Activated CD8-positive, alpha-beta memory T cell treated with anti-CD3 and anti-CD28 coated beads, Interleukin-2, amount 50 U/mL, for 24 hours (primary cell): ENCODE data around the gene CAV1.

Experiments used
- DNase-seq: peaks from one replicate; pipeline ENCODE4 v3.0.0-alpha.2; 2020; ENCODE audit errors: extremely low read depth

CAV1 gene

DNA sequence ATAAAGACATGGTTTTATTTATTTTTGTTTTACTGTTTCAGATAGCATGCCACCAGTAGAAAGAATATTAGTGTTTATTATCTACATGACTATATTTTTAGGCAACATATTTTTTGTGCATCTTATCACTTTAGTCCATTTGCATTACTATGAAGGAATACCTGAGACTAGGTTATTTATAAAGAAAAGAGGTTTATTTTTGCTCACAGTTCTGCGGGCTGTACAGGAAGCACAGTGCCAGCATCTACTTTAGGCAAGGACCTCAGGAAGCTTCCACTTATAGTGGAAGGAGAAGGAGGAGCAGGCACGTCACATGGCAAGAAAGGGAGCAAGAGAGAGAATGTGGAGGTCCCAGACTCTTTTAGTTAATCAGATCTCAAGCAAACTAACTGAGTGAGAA is 19.6 kb upstream of the CAV1 start:
- no peak for DNase-seq

DNA sequence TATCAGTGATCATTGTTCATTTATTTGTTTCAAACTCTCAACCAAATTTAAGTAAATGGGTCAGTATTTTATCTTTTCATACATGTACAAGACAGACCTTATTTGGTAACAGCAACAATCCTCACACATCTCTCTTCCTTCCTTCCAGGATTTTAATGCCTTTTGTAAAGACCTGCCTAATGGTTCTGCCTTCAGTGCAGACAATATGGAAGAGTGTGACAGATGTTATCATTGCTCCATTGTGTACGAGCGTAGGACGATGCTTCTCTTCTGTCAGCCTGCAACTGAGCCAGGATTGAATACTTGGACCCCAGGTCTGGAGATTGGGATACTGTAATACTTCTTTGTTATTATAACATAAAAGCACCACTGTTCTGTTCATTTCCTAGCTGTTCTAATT is 19.0 kb upstream of the CAV1 start:
- DNase-seq, result no peak

DNA sequence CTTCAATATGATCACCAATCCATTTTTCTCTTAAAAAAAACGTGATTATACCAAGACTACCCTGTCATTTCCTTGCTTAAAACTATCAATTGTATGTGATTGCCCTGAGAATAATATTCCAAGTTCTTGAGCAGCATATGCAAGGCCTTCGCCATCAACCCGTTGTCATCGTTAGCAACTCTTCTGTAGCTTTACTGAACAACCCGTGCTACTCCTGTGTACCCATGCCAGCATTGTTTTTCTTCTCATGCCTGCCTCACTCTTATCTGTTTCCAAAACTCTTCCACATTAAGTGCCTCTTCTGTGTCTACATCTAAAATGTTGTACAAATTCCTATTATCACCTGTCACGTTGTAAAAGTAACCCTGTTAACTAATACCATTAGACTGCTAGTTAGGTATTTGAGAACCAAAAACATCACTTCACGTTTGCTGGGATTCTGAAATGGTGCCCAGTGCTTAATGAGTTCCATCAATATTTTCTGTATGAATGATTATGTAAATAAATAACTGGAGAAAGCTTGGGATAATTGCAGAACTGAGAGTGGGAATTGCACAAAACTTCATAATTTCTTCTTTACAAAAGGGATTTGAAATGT is 14.8 kb upstream of the CAV1 start:
- DNase-seq, result no peak

DNA sequence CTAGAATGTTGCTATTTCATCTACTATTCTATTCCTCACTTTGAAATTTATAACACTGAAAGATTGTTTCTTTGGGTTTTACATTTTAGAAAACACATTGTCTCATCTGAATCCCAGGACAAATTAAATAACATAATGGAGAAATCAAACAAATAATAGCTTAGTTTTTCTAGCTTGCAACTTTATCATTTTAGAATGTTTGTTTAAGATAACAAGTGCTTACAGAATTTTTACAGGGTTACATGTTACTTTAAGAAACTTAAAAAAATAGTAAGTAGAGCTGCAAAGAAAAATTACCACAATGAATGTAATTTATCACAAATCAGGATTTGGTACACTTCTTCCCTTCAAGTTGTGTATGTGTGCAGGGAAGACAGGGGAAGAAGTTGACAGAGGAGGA is 14.0 kb upstream of the CAV1 start:
- DNase-seq, result no peak

DNA sequence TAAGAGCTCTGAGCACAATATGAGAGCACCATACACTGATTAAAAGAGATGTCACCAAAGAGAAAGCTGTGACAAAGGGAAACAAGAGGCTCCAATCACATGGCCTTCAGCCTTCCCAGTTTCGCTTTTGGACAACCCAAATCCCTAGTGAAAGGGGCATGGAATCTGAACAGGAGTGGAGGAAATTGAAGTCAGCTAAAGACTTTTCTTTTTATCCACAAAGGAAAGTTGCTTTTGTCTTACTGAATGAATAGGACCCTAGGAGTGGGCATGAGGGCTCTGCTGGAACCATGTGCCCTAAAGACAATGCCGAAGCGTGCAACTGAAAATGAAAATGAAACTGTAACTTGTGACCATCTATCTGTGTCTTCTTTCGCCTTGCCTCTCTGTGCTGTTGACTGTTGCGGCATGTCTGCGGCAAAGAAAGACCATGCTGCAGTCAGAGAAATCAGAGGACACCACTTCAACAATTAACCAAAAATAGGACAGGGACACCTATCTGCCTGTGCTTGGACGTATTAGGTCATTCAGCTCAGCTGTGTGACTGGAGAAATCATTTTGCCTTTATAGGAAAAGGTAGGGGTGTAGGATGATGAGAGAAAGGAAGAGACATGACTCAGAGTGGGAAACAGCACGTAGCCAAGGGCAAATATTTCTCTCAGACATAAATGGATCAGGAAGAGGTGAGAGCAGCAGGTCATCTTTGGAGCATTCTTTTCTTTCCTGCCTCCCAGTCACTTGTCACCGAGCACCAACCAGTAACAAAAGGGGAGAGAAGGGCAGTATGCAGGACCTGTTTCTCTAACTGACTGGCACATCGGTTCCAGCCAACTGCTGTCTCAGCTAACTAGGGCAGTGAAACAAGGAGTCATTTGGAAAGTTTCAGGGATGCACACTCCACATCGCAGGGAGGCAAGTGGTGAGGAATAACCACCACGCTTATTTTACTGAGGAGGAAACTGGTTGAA is 13.0 kb upstream of the CAV1 start:
- no peak for DNase-seq

DNA sequence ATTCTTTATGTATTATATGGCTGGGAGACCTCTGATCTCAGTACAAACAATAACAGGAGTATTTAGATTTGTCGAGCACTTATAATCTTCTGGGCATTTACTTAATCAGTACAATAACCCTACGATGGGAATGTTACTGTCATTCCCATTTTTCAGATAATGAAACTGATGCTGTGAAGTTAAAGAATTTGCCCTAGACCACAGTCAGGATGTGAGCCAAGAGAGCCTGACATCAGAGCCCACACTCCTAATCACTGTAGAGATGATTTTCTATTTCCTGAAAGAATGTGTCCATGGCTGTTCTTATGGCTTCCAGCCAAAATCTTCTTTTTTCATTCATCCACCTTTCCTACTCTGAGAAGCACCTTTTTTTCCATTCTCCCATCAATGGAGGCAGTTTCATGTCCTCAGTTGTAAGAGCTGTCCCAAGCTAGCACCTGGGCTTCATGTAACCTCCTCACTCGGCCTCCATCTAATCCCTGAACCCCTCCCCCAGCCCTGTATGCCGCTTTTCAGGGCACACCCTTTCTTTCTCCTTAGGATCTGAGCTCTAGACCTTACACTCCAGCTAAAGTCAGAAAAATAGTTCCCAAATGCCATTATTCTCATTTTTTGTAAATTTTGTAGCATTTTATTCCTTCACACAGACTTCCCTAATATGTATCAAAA is 12.2 kb upstream of the CAV1 start:
- no peak for DNase-seq

DNA sequence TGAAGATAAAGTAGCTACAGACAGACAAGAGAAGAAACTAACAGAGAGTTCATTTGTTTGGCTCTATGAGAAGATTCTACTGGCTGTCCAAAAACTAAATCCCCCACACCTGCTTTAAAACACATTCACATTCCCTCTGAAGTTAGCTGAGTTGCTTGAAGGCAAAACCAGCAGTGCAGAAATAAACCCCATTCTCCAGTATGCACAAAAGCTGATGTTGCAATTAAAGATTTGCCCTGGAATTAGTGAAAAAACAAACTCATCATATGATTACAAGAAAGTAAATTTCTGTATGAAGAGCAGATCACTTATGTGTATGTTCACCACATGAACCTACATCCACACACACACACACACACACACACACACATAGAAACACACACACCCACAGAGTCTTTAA is 9.3 kb upstream of the CAV1 start:
- no peak for DNase-seq

DNA sequence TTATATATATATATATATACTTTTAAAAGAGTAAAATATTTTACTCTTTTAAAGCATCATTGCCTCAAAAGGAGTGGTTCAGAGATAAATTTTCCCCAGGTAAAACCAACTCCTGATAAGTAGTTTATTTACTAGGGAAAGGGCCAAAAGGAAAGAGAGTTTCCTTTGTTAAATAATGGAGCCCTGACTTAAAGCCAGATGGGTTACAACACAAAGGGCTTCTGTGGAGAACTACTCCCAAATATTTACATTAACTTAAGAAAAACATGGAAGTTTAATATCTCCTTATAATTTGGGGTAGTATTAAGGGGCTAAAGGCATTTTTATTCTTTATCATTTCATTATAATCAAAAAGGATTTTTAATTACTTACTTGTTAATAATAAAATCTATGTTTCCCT is 8.5 kb upstream of the CAV1 start:
- DNase-seq, result no peak

DNA sequence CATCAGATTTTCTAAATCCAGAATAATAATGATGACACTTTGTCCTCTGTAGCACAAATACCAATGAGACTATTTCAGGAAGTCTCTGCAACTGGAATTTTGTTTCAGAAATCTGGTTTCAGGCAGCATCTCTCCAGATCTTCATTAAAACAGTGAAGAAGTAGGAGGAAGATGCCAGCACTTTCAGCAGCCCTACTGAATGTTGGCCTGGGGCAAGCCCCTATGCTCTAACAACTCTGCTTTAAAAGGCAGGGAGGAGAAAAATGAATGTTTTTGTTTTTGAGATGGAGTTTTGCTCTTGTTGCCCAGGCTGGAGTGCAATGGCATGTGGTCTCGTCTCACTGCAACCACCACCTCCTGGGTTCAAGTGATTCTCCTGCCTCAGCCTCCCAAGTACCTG is 7.2 kb upstream of the CAV1 start:
- DNase-seq, result no peak

DNA sequence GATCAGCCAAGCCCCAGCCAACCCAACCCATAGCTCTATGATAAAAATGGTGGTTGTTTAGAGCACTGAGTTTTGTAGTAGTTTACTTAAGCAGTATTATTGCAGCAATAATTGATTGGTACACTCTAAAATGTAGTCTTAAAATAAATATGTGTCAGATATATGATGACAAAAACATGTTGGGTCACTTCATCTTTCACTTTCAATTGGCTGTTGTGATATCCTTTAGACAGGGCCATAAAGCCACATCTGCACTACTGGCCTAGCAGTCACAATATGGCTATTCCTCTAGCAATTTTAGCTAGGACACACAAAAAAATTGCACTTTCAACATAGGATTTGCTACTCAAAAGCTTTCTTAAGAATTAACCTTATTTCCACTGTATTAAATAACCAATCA is 5.9 kb upstream of the CAV1 start:
- DNase-seq, result no peak

DNA sequence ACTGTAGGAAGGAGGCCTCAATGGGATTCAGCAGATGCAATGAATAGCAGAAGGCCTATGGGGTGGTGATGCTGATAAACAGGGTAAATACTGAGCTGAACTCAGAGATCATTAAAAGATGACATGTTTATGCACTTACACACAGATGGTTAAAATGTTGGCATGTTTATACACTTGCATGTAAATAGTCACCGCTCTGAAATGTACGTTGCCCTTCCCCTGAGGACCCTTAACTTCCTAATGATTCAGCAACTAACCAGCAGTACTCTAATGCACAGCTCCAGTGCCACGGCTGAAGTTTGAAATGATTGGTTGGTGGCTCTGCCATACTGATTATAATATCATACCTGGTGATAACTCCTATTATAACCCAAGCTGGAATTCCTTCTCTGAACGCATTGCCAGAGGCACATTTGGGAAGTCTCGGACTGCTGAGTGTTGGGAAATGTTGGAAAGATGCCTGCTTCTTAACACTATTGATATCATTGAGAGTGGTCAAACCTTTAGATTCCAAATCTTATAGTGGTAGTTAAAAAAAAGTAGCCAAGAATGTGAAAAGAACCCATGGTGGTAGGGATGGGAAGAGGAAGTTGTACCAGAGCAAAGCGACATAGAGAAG is 3.7 kb upstream of the CAV1 start:
- DNase-seq, result no peak

DNA sequence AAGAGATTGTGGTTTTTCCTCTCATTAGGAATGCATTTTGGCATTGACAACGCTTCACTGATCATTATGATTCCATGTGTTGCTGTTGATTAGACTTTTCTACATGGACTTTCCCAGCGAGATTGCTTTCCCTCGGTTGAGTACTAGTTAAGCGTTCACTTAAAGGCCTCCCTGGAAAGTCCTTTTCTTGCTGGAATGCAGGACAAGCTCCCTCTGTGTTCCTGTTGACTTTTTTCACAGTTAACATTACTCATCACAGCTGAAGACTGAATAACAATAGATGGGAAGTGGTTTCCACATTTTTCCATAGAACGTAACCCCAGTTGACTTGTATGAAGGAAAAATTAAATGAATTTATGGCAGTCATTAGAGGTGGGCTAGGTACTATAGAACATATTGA is 2.6 kb upstream of the CAV1 start:
- no peak for DNase-seq

DNA sequence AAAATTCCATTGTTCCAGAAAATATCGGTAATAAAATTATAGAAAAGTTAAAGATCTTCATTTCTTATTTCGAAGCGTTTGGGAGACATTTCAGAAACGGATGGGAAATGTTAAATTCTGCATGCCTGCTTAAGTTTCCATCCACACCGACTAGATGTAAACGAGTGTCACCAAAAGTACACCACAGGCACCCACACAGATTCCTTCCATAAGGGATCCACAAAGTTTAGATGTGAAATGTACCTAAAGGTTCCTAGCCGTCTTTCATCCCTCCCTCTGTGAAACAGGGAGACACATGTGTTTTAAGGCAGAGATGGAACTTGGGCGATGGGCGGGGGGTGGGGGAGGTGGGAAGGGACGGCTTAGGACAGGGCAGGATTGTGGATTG is 621 bp upstream of the CAV1 start:
- no peak for DNase-seq

DNA sequence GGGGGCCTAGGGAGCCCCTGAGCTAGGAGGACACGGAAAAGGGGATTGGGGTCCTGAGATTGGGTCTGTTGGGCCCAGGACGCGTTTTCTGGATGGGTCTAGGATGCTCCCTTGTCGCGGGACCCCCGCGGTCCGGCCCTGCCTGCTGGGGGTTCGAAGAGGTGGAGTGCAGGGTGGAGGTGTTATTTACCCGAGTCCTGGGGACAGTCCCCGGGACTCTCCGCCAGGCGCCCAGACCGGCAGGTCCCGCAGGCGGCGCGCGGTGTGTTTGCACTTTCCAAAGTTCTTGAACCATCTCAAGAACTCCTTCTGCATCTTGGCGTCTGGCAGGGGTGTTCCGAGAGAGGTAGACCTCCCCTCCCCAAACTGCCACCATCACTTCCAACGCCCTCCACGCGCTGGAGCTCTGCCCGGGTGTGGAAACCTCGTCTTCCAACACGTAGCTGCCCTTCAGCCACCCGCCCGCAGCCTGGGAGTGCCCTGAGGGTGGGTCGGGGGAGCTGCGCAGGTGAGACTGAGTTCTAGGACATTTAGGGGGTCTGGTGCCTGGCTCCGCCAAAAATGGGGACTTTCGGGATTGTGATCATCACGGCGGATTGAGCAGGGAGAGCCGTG is 569 bp downstream of the CAV1 start:
- DNase-seq, result no peak

DNA sequence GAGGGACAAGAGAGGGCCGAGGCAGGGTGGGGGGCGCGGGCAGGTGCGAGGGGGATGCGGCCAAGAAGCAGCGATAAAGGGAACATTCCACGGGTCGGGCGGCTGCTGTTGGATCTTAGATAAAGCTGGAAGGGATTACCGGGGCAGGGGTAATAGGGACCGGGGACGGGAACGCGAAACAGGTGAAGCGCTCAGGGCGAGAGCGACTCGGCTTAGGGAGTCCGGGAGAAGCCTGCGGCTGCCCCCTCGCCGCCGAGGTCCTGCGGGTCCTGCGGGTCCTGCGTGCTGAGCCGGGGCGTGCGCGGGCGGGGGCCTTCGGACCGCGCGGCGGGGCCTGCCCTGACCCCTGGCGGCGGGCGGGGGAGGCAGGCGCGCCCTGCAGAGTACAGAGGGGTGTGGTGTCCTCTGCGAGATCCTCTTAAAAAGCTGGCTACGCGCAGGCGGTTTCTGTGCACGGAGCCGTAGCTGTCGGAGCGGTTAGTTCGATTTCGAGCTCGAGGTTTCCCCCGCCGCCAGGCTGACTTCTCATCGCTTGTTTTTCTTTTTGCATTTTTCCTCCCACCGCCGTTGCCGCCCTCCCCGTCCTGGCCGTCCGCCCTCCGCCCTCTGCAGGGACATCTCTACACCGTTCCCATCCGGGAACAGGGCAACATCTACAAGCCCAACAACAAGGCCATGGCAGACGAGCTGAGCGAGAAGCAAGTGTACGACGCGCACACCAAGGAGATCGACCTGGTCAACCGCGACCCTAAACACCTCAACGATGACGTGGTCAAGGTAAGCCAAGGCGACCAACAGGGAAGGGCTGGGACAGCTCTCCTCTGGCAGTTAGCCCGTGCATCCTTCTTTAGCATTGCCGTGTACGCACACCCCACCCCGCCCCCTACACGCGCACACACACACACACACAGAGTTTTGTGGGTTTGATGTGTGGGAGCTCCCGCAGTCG is 1.4 kb downstream of the CAV1 start:
- no peak for DNase-seq

DNA sequence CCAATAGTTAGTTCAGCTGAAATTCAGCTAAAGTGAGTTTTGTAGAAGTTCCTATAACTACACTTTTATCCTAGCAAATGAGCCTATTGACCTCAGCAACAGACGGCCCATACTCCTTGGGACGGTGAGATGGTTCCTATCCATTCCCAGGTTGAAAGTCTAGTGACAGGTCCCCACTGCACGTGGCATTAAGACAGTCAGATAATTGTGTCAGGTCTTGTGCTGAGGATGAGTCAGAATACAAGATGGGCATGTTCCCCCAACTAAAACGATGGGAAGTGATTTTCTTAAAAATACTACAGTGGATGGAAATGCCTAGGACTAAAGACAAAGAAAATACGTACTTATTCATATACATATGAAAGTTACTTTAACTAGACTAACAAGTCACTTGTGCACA is 2.1 kb downstream of the CAV1 start:
- no peak for DNase-seq

DNA sequence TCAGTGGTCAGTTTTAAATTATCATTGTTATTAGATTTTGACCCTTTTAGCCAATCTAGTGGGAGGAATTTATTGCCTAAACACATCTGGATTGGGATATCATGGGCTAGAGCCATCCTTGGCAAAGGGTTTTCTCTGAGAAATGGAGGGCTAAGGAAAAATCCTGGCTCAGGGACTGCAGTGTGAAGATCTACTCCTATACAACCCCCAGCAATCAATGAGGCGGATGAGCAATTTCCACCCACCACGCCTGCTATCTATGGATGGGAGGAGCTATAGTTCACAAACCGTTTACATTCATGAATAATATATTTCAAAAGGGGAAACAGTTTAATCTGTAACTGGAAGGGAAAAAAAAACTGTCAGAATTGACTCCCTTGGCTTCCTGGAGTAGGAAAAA is 2.7 kb downstream of the CAV1 start:
- no peak for DNase-seq

DNA sequence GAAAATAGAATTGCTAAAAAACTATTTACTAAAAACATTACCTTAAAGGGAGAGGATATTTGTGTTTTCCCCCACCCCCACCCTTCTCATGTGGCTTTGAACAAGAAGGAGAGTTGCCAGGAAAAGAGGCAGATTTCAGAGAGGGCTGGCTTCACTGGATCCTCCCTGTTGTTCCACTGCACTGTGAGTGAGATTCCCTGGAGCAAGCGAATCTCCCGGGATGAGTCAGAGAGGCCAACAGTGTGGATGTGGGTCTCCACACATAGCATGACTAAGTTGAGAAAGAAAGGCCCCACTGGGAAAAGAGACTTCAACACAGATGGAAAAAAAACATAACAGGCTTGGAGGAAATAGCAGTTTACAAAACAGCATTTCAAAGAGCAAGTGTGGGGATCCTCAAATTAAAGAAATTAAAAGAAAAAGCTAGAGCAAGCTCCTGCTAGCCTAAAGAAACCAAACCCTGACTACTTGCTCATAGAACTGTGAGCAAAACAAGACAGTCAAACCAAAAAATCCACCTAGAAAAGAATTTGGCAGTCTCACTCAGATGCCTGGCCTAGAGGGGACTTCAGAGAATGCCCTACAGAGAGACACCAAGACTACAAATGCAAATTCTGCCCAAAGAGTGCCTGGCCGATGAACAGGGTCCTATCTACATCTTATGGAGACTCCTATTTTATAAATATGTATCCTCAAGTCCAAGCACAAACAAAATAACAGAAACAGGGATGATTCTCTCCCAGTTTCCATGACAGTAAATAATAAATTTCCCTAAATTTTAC is 3.4 kb downstream of the CAV1 start:
- DNase-seq, result no peak

DNA sequence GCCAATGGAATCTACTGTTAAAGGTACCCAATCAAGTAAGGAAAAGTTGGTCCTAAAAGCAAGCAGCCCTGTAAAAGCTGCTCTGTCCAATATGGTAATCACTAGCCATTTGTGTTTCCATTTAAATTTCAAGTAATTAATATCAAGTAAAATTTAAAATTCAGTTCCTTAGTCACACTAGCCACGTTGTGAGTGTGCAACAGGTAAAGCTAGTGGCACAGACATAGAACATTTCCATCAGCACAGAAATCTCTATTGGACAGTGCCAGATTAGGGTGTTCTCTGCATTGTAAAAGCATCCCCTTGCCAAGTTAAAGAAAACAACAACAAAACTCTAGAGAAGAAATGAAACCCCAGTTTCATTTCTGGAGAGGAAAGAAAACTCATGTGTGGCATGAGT is 4.4 kb downstream of the CAV1 start:
- no peak for DNase-seq
